Measurements from ENCODE around the gene CACNA2D2. TPM values are rescaled to one million over a fixed set of nuclear protein-coding genes. Genes with fewer than 3 reads are reported as not detected.

Gene CACNA2D2
- total RNA-seq, 1 donor from 2014 or later, result not detected

DNA sequence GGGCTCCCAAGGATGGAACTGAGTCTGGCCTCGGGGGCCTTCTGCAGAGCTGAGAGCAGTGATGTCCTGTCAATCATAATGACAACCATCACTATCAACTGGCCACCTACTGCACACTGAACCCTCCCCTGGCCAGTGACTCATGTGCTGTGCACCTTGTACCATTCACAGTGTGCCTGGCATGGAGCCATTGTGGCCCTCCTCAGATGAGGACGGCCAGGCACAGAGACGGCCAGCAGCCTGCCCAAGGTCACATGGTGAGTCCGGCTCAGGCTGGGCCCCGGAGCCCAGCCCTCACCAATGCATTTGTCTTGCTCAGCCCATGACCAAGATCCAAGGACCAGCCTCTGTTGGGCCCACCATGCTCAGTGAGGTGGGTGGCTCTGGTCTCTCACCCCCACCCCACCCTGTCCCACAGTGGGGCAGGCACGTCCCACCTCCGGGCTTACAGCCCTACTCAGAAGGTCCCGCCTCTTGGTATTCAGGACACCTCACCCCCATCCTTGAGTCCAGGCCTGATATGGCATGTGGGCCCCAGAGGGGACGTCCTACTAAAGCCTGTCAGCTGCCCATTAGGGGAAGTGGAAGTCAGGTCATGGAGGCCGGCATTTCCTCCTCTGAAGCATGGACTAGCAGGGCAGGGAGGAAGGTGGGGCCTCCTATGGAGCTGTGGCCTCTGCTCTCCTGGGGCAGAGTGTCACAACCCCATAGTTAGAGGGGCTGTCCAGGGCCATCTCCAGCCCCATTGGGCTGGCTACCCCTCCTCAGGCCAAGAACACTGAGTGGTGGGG, 108.2 kb downstream of the CACNA2D2 start:
- no peak for DNase-seq (ENCODE audit: low read depth, low spot score)

DNA sequence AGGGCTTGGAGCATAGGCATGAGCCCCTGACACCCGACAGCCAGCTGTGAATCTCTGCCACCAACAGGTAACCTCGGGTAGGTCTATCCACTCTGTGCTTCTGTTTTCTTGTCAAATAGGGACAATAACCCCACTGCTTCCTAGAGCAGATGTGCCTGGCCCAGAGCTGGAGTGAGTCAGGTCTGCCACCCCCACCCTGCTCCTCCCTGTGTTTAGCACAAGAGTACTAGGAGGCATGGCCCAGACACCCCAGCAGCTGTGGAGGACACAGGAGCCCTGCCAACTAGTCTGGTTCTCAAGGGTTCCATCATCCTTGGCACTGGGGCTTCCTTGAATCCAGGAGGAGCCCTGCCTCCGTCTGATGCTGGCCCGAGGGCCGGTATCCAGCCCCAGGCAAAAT, 110.4 kb downstream of the CACNA2D2 start:
- no peak for DNase-seq (ENCODE audit: low read depth, low spot score)

- no peak for DNase-seq (ENCODE audit: low read depth, low spot score)
These were observed 111.2 kb downstream of the CACNA2D2 start for GRCh38 chr3:50392101-50392715.

DNA sequence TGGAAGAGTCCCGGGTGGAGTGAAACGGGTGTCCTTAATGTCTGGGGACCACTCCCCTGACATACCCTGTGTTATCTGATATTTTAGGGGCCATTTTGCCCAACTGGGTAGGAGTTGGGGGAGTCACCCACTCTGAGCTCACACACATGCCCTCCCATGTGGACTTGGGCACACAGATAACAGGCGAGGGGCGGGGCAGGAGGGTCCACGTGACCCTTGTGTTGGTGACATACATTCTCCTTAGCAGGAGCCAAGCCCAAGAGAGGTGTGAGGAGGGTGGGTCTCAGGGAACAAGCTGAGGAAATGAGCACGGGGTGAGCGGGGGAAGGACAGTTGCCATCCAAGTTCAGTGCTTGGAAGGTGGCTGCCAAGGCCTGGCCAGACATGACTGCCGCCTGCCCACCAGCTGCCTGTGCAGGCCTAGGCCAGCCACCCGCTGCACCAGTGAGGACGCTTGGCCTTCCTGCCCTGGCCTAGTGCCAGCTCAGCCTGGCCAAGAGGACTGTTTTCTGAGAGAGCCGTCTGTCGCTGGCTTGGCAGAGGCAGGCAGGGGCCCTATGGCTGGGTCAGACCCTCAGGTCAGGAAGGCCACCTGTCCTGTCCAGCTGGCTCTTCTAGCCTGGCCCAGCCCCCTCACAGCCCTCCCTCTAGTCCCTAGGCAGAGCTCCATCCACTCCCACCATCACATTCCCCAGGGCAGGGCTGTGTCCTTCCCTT, 112.8 kb downstream of the CACNA2D2 start:
- no peak for DNase-seq (ENCODE audit: low read depth, low spot score)

DNA sequence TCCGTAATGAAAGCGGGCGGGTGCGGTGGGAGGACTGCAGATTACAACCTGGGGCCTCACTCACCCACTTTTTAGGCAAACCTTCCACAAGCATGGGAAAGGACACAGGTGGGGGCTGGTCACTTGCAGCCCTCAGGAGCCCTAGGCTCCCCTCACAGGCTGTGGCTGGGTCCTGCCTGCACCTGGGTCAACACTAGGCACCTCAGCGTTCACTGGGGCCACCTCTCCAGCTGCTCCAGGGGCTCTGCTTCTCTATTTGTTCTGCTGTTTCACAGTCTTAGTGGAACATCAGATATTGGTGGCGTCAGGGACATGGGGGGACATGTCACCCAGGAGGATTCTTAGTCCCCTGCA, 114.0 kb downstream of the CACNA2D2 start:
- no peak for DNase-seq (ENCODE audit: low read depth, low spot score)

DNA sequence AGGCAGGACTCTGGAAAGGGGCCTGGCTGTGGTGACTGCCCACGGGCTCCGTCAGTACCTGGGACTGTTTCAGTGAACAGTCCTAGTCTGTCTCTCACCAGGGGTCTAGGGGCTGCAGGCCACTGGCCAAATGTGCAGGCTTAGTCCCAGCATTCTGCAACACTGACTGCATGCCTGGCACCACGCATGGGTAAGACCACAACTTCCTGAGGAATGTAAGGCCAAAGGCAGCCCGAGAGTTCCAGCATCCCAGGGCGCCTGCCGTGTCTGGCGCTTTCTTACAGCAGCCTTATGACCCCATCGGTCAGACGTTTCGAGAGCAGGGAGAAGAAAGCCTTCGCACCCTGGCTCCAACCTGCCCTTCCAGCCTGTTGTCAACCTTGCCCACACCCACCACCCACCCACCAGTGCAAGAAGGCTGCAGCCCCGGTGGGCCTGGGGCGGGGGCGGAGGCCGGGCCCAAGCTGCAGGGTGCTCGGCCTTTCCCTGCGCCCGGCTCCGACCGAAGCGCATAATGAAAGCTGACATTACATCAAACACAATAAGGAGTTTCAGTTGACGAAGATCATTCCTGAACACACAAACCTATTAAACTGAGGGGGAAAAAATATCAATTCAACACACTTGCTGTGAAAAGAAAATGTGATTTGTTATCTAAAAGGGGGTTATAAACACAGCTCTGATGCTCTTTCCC, 114.6 kb downstream of the CACNA2D2 start:
- DNase-seq (ENCODE audit: low read depth, low spot score), result no peak

DNA sequence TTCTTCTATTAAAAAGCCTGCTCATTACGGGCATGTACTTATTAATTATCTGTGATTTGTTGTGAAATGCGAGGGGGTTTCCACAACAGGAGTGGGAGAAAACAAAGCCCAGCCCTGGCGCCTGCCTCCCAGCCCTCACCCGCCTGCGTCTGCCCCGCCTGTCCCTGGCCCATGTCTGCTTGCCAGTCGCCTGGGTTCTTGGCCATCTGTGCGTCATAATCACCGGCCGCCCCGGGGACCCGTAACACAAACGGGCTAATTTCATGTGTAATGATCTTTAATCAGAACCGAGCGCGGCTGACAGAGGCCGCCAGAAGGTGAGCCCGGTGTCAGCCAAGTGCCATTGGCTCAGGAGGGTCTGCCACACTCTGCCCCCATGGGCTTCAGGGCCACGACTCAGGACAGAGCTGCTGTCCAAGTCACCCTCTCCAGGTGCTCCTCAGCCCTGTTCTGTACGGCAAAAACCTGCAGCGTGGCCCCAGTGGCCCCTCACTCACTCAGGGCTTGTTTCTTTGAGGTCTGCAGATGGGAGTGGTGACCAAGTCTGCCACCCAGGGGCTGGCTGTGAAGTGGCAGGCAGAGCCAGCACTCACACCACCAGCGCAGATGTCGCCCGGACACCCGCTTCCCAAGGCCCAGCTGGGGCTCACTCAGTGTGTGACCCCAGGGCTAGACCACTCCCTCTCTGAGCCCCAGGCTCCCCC, 115.3 kb downstream of the CACNA2D2 start:
- no peak for DNase-seq (ENCODE audit: low read depth, low spot score)

DNA sequence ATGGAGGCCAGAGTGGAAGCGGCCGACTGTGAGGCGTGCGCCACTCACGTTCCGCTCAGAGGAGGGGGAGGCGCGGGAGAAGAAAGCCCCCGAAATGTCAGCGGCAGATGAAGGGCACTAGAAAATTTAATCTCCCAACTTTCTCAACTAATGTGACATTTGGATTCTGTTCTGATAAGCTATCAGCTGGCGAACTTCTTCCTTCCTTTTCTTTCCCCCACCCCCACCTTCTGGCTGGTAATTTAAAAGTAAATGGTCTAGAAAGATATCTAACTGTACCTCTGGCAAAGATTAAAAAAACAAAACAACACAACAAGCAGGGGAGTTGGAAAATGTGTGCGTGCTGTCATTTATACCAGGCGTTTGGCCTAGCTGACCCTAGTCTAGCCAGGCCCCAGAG, 117.7 kb downstream of the CACNA2D2 start:
- DNase-seq (ENCODE audit: low read depth, low spot score), result no peak

DNA sequence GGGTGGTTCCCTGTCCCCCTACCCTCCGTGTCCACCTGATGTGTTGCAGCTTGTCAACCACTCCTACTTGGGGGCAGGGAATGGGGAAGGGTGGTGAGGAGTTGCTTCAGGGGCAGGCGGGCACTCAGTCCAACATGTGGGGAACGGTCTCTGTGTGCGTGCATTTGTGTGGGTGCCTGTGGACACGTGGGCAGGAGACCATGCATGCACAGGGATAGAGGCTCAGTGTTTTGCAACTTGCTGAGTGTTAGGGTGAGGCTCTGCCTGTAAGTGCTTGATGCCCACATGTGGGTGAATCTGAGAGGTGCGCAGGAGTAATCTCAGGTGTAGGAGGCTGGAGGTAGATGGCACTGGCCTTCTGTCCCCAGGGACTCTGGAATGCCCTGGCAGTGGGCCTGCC, 119.7 kb downstream of the CACNA2D2 start:
- no peak for DNase-seq (ENCODE audit: low read depth, low spot score)

GRCh38 chr3:50382722-50383121, 120.7 kb downstream of the CACNA2D2 start:
- no peak for DNase-seq (ENCODE audit: low read depth, low spot score)

DNA sequence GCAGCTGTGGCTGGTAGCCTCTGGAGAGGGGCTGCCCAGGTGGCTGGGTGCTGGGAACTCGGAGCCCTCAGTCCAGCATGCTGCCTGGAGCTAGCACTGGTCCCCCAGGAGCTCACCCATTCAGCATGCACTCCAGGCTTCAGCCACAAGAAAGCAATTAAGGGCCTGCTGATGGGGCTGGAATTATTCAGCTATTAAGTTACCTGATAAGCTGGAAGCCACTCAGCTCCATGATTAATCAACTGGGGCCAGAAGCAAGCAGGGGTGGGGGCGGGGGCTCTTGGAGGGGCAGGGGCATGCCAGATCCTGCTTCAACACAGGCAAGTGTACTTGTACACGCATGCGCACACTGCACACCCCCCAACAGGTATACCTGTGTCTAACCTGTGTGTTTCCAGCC, 122.1 kb downstream of the CACNA2D2 start:
- no peak for DNase-seq (ENCODE audit: low read depth, low spot score)

GRCh38 chr3:50380405-50381085, 122.9 kb downstream of the CACNA2D2 start:
- DNase-seq (ENCODE audit: low read depth, low spot score), result no peak

- no peak for DNase-seq (ENCODE audit: low read depth, low spot score)
These were observed 124.7 kb downstream of the CACNA2D2 start for GRCh38 chr3:50378757-50379156.

GRCh38 chr3:50378024-50378423, 125.4 kb downstream of the CACNA2D2 start:
- no peak for DNase-seq (ENCODE audit: low read depth, low spot score)

DNA sequence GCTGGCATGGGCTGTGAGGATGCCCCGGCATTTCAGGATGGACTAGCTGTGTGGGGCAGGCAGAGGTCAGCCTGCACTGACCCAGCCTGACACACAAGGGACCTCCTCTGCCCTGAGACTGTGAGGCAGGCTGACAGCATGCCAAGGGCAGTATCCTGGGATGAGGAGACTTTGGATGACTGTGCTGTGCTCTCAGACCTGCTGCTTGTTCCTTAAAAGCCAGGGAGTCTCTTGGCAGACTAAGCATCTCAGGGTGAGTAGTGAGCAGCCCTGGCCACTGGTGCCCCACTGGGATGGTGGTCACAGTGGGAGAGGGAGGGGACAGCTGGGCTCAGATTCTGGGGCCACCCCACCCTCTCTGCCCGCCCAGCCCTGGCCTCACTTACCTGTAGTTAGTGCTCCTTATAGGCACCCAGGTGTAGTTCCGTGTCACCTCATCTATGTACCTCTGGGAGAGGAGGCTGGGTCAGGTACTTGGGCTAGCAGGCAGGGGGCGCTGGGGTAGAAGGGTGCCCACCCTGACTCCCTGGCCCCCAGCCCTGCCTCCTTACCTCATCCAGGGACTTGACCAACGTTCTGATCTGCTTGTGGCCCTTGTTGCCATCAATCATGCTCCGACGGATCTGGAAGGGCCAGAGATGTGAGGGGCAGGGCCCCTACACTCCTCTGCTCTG, 128.0 kb downstream of the CACNA2D2 start:
- DNase-seq (ENCODE audit: low read depth, low spot score), result no peak

DNA sequence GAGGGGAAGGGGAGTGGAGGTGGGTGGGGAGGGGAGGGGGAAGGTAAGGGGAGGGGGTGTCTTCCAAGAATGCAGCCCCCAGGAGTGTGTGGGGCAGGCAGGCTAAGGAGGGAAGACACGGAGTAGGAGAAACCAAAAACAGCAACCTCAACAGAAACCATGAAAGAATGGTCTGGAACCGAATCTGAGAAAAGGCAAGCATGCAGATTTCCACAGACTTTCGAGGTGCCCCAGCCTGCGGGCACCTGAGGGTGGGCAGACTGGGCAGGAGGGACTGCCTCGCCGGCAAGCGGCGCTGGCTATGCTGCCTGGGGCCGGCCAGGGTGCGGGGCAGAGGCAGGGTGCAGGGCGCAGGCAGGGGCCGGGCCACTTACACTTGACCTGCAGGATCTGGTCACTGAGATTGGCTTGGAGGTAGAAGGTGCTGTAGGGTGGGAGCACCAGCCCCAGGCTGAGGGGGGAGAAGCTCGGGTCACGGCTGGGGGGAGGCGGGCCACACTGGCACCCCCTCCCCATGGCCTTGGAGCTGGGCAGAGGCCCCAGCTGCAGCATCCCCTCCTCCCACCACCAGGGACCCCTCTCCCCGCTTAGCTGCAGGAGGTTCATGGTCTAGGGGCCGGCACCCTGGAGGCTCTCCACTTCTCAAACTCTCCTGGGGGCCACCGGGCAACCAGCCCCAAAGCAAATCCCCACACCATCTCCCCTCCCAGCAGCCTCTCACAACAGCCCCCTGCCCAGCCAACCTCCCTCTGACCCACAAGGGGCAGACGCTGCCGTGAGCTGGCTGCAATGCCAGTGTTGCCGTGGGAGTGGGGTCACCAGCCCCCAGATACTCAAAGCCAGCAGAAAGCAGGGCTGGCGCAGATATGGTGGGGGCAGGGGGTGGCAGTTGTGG, 128.8 kb downstream of the CACNA2D2 start:
- no peak for DNase-seq (ENCODE audit: low read depth, low spot score)

GRCh38 chr3:50373146-50374051, 130.0 kb downstream of the CACNA2D2 start:
- no peak for DNase-seq (ENCODE audit: low read depth, low spot score)

GRCh38 chr3:50372349-50372748, 131.1 kb downstream of the CACNA2D2 start:
- no peak for DNase-seq (ENCODE audit: low read depth, low spot score)

All from pulmonary artery endothelial cell (primary cell).